DMS114 treated with DMSO at 0.1 percent for 48 hours (cell line): ENCODE data around the gene PTP4A2.

ENCODE experiments used
- DNase-seq: peaks from one replicate; lab custom pipeline; 2025; ENCODE audit not compliant: unreplicated experiment; lab: John Stamatoyannopoulos, UW

PTP4A2 gene

GRCh38 chr1:31862071-31862470, 76.1 kb downstream of the PTP4A2 start:
- DNase-seq, result no peak

- no peak for DNase-seq
Measured at GRCh38 chr1:31861346-31861745, 76.8 kb downstream of the PTP4A2 start.

GRCh38 chr1:31860581-31860980, 77.6 kb downstream of the PTP4A2 start:
- DNase-seq, result no peak

- DNase-seq, result no peak
Measured at GRCh38 chr1:31859719-31860118, 78.4 kb downstream of the PTP4A2 start.

DNA sequence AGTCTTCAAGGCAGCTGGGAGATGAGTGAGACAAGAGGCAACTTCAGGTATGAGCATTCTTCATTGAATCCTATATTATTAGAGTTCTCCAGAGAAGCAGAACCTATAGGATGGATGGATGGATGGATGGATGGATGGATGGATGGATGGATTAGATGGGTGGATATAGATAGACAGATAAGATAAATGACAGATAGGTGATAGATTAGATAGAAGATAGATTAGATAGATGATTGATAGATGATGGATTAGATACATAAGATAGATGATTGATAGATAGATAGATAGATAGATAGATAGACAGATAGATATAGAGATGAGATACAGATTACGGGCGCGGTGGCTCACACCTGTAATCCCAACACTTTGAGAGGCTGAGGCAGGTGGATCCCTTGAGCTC, 79.1 kb downstream of the PTP4A2 start:
- no peak for DNase-seq

DNA sequence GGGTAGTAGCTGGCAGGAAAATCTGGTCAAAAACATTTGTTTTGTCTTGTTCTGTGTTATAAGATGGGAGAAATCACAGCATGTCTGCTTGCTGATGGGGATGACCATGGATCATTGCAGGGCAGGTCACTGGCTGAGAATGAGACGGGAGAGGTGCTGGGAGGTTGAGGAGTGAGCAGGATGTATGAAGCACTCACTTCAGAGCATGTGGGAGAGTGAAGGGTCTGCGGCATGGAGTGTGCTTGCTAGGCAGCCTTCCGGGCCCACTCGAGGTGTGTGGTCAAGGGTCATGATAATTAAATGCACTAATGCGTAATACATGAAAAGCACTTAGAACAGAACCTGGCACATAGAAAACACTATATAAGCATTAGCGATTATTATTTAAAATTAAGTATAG, 80.3 kb downstream of the PTP4A2 start:
- no peak for DNase-seq
